Ovary (tissue), 3 donors: ENCODE measurements around the gene TAS2R39.

Experiments
- CTCF ChIP-seq, 3 donors: fragments of 450-650 bp in 2 of 3; fragments of 200-600 bp in 1 of 3; IDR thresholded peaks; one replicate each; pipeline versions ENCODE4 v1.5.1 to v1.8.0; 2016 to 2022; ENCODE audit warnings: antibody characterized with exemption in 3 of 3, mild to moderate bottlenecking in 1 of 3
- POLR2A ChIP-seq: fragments of 450-650 bp; IDR thresholded peaks from one replicate; pipeline ENCODE4 v1.6.1; 2017; ENCODE audit warnings: antibody characterized with exemption, mild to moderate bottlenecking, moderate library complexity
- donor health status: DM: no; HTN: no; CAD: no.

DNA sequence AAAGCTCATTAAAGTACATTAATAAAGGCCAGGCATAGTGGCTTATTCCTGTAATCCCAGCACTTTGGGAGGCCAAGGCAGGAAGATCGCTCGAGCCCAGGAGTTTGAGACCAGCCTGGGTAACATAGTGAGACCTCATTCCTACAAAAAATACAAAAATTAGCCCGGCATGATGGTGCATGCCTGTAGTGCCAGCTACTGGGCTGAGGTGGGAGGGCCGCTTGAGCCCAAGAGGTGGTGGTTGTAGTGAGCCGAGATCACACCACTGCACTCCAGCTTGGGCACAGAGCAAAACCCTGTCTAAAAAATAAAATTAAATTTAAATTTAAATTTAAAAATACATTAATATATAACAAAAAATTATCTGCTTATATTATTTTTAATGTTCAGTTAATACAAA is 7.1 kb upstream of the TAS2R39 start:
- TF ChIP-seq CTCF (IDR thresholded peaks at IDR 0.05) (no peak), POLR2A (no peak)
